ENCODE measurements around the gene SKAP2.

The SKAP2 gene

DNA sequence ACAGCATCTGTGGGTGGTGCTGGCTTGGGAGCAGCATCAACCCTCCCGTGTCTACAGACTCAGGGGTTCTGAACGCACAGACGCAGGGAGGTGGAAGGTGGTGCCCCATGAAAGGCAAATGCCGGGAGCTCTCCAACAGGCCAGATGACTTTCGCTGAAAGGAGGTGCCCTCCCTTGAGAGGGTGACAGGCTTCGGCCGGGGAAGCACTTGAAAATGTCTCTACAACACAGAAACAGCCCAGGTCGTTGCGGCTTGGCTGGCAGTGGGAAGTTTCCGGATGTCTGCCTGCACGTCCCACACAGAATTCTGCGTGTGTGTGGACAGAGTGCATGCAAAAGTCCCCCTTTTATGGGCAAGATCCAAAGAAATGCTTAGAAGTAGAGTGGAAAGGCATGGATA is 239.6 kb downstream of the SKAP2 start:
- TF ChIP-seq, protein P1, sequence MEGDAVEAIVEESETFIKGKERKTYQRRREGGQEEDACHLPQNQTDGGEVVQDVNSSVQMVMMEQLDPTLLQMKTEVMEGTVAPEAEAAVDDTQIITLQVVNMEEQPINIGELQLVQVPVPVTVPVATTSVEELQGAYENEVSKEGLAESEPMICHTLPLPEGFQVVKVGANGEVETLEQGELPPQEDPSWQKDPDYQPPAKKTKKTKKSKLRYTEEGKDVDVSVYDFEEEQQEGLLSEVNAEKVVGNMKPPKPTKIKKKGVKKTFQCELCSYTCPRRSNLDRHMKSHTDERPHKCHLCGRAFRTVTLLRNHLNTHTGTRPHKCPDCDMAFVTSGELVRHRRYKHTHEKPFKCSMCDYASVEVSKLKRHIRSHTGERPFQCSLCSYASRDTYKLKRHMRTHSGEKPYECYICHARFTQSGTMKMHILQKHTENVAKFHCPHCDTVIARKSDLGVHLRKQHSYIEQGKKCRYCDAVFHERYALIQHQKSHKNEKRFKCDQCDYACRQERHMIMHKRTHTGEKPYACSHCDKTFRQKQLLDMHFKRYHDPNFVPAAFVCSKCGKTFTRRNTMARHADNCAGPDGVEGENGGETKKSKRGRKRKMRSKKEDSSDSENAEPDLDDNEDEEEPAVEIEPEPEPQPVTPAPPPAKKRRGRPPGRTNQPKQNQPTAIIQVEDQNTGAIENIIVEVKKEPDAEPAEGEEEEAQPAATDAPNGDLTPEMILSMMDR (IDR thresholded peaks at IDR 0.05; ENCODE audit: insufficient read depth, low read length, missing control alignments): no peak

GRCh38 chr7:26624431-26624830 is 240.0 kb downstream of the SKAP2 start:
- H3K4me3 ChIP-seq (ENCODE audit: low read depth, low read length): no peak overlapping the region
- POLR2A ChIA-PET: no interaction called here
- DNase-seq (ENCODE audit: low read depth, low spot score): no peak
- TF ChIP-seq, protein P1 (IDR thresholded peaks at IDR 0.05; ENCODE audit: insufficient read depth, low read length, missing control alignments): no peak
- CTCF ChIA-PET: no interaction called here

More for the DNA sequence above, 239.6 kb downstream of the SKAP2 start:
- H3K4me3 ChIP-seq (ENCODE audit: low read depth, low read length): no peak overlapping the region
- ChIA-PET POLR2A (no interaction called here), CTCF (no interaction called here)
- no peak for DNase-seq (ENCODE audit: low read depth, low spot score)

DNA sequence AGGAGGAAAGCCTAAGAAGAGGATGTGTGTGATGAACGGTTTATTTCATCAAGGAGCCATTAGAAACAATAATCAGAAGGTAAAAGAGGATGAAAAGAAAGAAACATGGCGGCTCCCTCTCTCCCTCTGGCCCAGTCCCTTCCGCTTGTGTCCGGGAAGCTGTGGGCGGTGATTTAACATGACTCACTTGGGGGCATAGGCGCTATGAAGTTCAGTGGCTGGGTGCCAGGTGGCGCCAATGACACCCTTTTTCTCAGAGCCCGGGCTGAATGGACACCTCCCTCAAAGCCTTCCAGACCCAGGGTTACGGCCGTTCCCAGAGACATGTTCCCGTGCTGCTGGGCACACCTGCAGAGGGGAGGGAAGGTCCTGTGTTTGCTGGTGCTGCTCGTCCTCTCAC is 244.0 kb downstream of the SKAP2 start:
- ChIA-PET POLR2A (no interaction called here), CTCF (no interaction called here)
- TF ChIP-seq, protein P1 (IDR thresholded peaks at IDR 0.05; ENCODE audit: insufficient read depth, low read length, missing control alignments): no peak
- no peak for DNase-seq (ENCODE audit: low read depth, low spot score)
- H3K4me3 ChIP-seq (ENCODE audit: low read depth, low read length): no peak overlapping the region

GRCh38 chr7:26619348-26619984 is 244.9 kb downstream of the SKAP2 start:
- POLR2A ChIA-PET: no interaction called here

DNA sequence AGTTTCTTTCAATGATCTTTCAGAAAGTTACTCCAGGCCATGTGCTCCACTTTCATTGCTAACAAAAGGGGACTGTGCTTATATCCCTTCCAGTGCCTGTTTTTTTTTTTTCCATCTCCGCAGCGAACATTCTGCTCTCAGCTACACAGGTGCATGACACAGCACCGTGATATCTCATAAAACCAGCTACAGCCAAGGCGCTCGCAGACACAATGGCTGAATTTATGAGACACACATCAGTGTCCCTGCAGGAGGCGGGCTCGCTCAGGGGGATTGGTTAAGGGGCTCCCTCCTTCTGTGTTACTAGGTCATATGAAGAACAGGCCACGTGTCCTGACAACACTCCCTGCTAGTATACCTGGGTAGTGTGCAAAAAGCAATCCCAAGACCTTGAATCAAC is 245.5 kb downstream of the SKAP2 start:
- POLR2A ChIA-PET: no interaction called here
- CTCF ChIA-PET: no interaction called here
- TF ChIP-seq, protein P1 (IDR thresholded peaks at IDR 0.05; ENCODE audit: insufficient read depth, low read length, missing control alignments): no peak
- no peak for DNase-seq (ENCODE audit: low read depth, low spot score)
- H3K4me3 ChIP-seq (ENCODE audit: low read depth, low read length): no peak overlapping the region

More at GRCh38 chr7:26619348-26619984, 244.9 kb downstream of the SKAP2 start:
- H3K4me3 ChIP-seq (ENCODE audit: low read depth, low read length): no peak overlapping the region
- TF ChIP-seq, protein P1 (IDR thresholded peaks at IDR 0.05; ENCODE audit: insufficient read depth, low read length, missing control alignments): no peak
- CTCF ChIA-PET: no interaction called here
- no peak for DNase-seq (ENCODE audit: low read depth, low spot score)

- ChIA-PET POLR2A (no interaction called here), CTCF (no interaction called here)
- no peak for DNase-seq (ENCODE audit: low read depth, low spot score)
Observed at GRCh38 chr7:26618449-26618848, 245.9 kb downstream of the SKAP2 start.

More at GRCh38 chr7:26618449-26618848, 245.9 kb downstream of the SKAP2 start:
- TF ChIP-seq, protein P1 (IDR thresholded peaks at IDR 0.05; ENCODE audit: insufficient read depth, low read length, missing control alignments): no peak
- H3K4me3 ChIP-seq (ENCODE audit: low read depth, low read length): no peak overlapping the region
